HG02973 (cell line): ENCODE data around the gene EGFL8.
"Not testable (repeated sequence)": the region's sequence is repeated elsewhere in the genome, so short reads cannot be mapped to it uniquely, and the experiment has no call there.

Source experiments
- ATAC-seq: cut with Tn5 transposase; IDR thresholded peaks from one replicate; pipeline ENCODE4 v1.9.1; 2021; ENCODE audit warnings: moderate library complexity; ENCODE audit not compliant: unreplicated experiment

EGFL8 gene

DNA sequence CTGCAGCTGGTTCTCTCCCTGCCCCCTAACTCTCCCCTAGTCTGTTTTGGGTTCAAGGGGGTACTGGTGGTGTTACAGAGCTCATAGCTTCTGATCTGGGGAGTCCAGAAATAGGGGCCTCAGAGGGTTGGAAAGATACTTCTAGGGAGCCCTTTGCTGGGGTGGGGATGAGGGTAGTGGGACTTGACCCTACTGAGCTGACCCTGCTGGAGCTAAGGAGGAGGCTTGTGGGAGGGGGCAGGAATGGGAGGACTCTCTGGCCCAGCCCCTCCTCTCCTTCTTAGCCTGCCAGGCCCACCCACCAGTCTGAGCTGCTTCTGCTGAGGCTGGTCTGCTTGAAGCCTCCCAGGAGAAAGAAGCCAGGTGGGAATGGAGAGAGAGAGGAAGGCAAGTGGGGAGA is at the start of gene EGFL8:
TSS of gene EGFL8 (plus strand) at position 301 of the 400 bp plus-strand sequence. CDS start 1,571 bp downstream, outside the sequence.
- ATAC-seq, result no peak

DNA sequence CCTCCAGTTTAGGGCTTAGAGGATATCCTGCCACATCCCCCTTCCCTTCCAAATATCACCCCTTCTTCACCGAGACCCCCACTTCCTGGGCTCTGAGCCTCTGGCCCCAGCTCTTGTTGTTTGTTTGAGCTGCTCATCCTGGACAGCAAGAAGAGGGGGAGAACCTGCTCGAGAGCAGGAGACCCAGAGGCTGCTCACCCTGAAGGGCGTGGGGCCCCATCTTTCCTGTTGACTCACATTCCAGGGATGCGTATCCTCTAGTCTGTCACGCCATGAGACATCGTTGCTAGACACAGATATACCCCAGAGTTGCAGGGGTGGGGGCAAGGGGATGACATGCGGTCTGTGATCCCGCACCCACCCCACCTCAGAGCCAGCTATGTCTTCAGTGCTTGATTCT is 49.6 kb upstream of the EGFL8 start:
- ATAC-seq, result no peak

DNA sequence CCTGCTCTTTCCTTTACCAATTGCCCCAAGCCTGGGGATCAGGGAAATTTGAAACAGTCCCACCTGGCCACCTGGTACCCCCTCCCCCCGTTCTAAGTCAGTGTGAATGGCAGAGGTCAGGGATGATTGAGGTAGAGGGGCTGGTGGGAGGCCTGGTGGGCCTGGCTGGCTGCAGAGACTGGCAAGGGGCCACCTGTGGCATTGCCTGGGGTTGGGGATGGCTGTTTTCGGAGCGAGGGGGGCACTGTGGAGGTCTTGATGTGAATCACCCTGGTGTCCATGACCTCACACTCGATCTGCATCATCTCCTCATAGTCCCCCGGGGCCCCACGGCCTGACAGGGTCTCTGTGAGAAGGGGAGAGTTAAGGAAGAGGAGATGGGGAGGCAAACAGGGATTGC is 48.8 kb upstream of the EGFL8 start:
- ATAC-seq, result no peak

DNA sequence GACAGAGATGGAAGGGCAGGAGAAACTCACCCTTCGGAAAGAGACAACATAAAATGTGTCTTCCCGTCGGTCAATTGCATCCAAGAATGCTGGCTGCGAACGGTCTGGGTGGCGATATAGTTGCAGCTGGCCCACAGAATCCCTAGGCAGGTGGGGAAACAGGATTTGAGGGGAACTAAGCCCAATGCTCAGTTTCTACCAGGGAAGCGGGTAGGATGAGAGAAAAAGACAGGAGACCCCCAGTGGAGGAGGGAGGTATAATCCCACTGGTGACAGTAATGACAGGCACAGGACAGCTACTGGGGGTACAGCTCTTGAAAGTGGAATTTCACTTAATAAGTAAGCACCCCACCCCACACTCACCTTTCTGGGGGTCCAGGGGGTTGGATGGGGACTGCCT is 47.7 kb upstream of the EGFL8 start:
- no peak for ATAC-seq

DNA sequence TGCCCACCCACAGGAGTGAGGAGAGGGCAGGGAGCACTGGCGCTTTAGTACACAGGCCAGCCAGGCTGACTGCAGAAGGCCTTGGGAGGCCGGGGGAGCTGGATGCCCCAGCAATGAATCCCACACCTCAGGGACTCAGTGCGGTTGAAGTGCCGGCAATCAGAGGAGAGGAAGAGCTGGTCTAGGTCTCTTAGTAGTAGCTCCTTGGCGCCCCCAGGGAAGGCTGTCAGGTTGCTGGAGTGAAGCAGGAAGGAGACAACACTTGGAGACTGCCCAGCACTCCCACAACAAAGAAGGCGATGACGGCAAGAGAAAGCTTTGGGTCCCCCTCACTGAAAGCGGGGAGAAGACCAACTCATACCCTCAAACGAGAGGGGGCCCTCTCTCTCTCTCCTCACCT is 46.9 kb upstream of the EGFL8 start:
- no peak for ATAC-seq

DNA sequence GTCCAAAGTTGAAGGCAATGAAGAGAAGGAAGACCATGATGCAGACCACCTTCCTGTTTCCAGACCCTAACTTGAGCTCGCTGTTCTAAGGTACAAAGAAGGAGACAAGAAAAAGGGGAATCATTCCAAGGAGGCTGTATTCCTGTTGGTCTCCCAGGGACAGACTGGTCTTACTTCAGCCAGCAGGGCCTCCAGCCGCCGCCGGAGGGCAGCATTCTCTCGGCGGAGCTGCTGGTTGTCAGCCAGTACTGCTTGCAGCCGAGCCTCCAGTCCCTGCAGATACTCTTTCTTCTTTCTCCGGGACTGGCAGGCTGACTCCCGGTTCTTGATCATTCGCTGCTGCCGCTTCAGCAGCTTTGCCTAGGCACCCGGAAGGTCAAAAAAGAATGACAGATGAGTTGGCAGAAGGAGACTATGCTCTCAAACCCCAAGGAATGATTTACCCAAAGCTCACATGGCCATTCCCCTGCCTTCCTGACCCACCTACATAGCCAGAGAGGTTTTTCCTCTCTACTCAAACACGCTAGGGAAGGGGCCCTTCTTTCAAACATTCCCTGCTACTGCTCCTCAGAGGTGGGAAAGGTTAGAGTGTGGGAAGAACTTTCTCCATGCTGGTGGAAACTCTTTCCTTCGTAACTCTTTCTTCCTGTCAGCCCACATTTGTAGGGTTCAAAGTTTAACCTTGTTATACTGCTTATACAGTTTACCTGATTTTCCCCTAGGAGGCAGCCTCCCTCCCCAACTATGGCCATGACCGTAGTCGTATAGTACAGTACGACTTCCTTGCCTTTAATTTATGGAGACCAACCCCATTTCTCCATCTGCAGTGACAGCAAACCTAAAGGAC is 45.4 kb upstream of the EGFL8 start:
- ATAC-seq, result no peak

DNA sequence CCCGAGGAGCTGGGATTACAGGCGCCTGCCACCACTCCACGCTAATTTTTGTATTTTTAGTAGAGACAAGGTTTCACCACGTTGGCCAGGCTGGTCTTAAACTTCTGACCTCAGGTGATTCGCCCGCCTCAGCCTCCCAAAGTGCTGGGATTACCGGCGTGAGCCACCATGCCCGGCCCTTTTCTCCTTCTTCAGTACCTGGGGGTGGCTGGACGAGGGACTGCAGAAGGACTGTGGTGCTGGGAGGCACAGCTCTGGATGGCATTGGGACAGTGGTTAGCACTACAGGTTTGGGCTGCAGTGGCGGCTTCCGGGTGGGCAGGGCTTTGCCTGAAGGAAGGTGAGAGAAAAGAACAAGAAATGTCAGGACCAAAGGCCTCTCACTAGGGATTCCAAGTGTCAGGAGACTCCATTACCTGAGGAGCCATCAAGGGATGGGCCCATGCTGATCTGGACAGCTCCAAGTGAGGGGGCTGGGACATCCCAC is 43.8 kb upstream of the EGFL8 start:
- ATAC-seq, result no peak

DNA sequence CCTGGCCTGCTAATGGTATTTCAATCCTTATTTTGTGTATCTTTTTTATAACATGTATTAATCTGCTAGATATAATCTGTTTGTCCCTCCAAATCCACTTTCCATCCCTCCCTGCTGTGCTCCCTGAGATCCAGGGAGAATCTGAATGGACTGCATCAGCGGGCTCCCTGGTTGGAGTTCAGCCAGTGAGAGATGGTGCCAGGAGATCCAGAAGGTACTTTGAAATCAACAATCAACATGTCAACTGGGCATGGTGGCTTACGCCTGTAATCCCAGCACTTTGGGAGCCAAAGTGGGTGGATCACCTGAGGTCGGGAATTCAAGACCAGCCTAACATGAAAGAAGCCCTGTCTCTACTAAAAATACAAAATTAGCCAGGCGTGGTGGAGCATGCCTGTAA is 40.7 kb upstream of the EGFL8 start:
- no peak for ATAC-seq

DNA sequence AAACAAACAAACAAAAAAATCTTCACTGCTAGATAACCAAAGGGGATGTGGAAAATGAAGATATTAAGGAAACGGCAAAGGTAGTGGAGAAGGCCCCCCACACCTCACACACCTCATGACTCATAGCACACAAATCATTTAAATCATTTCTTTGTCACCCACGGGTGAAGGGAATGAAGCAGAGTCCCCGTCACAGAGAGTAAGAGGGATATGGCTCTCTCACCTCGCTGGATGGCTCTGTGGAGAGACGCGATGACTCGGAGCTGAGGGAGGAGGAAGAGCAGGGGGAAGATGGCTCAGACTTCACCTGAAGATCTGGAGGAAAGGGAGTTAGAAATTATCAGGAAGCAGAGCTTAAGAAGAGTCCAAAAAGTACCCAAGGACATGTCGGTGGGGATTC is 37.5 kb upstream of the EGFL8 start:
- no peak for ATAC-seq

DNA sequence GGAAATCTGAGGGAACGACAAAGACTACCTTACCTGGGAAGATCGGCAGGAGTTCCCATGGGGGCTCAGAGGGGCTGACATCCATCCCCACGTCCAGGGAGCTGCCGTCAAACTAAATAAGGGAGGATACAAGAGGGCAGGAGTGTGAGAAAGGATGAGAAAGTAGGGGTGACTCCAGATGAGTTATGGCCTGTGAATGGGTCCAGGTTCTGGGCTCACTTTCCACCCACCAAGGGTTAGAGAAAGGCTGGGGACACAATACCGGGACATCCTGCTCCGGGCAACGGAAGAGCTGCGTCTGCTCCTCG is 37.0 kb upstream of the EGFL8 start:
- ATAC-seq, result no peak

DNA sequence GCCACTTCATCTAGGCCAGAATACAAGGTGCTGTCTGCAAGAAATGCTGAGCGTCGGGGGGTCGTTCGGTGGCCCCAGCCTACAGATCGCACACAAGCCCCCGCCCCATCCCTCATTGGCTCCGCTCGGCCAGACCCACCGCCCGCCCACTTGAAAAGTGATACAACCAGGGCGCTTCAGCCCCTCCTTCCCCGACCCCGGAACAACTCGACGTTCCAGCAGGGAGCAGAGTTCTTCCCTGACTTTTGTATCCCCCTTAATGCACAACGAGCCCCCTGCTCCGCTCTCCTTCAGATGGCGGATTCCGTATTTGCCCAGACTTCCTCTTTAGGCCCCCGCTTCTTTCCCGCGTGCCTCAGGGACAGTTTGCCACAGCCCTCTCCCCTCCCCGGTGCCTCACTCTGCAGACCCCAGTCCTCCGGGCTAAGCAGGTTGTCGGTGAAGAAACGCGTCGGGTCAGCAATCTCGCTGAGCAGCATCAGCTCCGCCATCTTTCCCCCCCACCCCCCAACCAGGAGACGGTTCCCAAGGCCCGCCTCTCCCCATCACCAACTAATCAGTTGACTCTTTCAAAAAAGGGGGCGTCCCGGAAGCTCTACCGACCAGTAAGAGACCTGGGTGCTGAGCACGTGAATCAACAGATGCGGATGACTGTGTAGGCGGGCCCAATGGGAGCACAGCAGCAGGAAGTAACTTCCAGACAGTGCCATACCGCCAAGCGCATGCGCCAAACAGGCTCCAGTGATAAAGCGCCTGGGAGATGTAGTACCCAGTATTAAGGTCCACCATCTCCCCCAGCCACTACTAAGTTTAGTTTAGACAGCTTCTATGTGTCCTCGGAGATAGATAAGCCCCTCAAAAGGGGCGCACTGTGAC is 36.4 kb upstream of the EGFL8 start, which contains the start of gene ATF6B:
TSS of gene ATF6B (minus strand) at position 530 of the 876 bp plus-strand sequence. CDS start at position 491, 39 bp downstream.
- ATAC-seq, result peak; percentile 76

DNA sequence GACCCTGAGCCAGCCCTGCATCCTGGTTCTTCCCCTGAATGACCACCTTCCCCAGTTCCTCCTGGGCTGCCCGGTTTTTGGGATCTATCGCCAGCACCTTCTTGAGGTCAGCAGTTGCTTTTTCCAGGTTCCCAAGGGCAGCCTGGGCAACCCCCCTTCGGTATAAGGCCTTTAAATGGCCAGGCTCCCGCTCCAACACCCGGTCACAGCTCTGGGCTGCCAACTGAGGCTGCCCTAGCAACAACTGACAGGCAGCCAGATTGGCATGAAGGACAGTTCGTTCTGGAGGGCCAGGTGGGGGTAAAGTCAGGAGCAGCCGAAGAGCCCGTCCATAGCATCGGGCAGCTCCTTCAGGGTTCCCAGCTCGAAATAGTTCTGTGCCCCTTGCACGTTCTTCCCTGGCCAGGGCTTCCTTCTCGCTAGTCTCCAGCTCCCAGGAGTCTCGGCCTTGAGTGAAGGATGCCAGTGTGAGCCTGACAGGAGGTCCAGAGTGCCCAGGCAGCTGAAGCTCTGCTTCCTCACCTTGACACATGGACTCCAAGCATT is 35.6 kb upstream of the EGFL8 start:
- no peak for ATAC-seq

DNA sequence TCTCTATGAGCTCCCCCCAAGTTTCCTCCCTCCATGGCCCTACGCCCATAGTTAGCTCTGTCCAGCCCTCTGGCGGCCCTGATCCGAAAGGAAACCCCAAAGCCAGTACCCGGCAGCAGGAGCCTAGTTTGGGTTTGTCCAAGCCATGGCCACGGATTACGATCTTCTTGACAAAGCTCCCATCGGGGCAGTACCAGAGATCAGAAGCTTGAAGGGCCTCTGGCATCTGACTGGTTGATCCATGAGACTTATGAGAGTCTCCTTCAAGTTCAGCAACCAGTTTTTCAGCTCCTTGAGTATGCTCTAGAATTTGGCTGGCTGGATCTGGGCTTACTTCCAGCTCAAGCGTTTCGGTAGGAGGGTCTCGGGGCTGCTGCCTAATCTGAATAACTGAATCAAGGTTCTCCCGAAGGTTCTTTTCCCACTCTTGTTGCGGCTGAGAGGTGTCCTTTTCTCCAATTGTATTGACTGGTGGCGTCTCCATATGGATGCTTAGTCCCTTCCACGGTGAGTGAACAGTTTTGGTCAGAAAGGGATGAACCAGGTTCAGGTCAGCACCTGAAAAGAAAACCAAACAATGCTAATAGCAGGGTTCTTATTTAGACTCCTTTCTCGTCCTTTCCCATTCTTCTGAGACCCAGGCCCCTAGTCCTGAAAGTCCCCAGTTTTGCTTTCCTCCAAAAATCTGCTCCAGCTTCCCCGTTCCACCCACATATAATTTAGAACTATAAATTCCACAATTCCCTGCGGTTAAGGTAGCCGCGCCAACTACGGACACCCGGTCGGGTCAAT is 34.9 kb upstream of the EGFL8 start:
- no peak for ATAC-seq

DNA sequence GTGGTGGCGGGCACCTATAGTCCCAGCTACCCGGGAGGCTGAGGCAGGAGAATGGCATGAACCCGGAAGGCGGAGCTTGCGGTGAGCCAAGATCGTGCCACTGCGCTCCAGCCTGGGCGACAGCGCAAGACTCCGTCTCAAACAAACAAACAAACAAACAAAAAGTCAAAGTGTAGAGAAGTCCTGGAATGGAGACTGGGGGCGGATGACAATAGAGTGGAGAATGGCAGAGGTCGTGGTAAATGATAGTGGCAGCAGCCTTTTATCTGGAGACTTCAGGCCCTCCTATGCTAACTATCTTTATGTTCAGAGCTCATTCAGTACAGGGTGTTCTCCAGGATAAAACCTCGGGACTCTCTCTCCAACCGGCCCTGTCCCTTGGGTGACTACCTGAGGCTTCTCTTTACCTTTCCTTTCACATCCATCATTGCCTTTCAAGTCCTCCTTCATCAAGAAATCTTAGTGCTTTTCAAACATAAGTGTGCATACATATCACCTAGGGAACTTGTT is 32.9 kb upstream of the EGFL8 start:
- no peak for ATAC-seq

DNA sequence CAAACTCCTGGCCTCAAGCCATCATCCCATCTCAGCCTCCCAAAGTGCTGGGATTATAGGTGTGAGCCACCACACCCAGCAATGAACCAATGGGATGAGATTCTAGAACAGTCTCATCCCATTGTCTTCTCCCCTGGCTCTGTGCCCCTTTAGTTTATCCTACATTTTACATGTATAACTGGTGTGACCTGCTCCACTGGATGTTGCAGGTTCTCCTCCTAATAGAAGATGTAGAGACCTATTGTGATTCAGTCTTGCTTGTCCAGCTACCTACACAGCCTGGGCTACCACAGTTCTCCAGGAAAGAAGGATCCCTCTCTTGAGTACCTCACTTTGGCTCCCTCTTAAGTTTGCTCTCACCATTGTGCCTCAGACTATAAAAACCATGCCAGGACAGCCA is 32.3 kb upstream of the EGFL8 start:
- no peak for ATAC-seq

DNA sequence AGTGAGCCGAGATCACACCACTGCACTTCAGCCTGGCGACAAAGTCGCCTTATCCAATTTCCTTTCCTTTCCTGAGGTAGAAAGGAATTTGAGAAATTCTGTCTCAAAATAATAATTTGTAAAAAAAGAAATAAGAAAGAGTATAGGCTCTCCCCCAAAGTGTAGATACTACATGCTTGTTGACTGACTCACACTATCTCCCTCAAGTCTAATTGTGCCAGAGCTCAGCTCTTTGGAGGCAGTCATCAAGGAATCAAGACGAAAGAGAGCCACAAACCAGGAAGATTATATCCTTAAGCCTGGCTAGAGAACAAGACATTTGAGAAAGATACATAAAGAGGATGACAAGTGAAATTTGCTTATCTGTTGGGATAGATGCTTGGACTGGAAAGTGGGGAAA is 30.6 kb upstream of the EGFL8 start:
- ATAC-seq, result no peak

DNA sequence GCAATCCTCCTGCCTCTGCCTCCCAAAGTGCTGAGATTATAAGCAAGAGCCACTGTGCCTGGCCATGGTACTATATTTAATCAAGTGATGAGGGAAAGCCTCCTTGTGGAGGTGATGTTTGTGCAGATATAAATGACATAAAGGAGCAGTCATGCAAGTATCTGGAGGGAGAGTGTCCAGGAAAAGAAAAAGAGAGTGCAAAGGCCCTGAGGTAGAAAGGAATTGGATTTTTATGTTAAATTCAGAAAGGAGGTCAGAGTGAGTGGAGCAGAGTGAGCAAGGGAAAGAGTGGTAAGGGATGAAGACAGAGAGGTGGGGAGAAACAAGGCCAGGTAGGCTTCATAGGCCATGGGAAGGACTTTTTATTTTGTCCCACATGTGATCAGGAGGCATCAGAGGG is 26.9 kb upstream of the EGFL8 start:
- ATAC-seq, result no peak

DNA sequence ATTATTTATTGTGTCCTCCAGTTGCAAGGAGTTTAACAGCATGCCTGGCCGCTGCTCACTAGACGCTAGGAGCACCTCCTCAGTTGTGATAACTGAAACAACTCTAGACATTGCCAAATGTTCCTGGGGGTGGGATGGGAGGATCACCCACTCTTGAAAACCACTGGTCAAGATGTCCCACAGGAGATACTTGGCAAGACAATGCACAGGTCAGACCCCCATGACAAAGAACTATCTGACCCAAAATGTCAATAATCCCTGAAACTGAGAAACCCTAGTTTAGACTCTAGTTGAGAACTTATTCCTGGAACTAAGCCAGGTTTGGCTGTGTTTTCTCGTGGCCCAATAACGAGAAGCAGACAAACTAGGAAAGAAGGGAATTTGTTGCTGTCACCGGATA is 24.8 kb upstream of the EGFL8 start:
- no peak for ATAC-seq

DNA sequence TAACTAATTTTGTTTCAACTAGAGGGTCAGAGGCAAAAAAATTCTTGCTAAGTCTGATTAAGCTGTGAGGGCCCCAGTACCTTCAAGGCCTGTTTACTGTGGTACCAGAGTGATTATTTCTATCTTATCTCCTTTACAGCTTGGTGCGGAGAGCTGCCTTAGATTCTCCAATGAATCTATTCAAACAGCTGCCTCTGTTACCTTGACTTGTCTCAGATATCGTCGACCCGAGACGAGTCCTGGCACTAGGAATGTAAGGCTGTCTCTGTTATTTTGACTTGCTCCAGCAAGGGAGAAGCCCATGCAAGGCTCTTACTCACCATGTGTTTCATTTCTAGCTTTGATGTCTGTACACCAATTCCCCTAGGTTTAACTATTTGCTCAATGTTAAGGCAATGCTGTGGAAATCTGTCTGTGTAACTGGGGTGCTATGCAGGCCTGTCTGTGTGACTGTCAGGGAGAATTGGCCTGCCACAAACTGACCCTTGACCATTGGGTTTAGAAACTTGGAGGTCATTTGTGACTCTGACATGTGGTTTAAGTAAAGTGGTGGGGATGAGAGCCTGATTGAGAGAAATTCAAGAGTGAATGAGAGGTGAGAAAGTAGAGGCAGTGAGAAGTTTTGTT is 23.9 kb upstream of the EGFL8 start:
- ATAC-seq, result no peak

DNA sequence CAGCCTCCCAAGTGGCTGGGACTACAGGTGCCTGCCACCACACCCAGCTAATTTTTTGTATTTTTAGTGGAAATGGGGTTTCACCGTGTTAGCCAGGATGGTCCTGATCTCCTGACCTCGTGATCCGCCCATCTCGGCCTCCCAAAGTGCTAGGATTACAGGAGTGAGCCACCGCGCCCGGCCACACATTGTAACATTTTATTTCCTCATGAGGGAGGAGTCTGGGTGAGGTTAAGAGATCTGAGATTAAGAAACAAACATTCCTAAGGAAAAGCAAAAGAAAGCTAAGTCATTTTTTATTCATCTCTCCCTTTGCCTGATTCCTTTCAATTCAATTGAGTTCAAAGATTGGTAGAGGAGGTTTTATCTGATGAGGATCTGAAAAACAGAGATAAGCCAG is 20.2 kb upstream of the EGFL8 start:
- not testable (repeated sequence) for ATAC-seq
